ENCODE measurements around the gene PBX1.

The PBX1 gene

GRCh38 chr1:164658864-164659263 lies 99.9 kb downstream of the PBX1 start:
- Histone ChIP-seq H3K36me3 (ENCODE audit: control insufficient read depth in 2 of 2, insufficient read depth in 1 of 2, low read length in 2 of 2) (no peaks in the 10 kb centered on the region), H3K4me3 (ENCODE audit: low read depth, low read length) (no peak overlapping the region), H3K27ac (ENCODE audit: extremely low read depth, low read depth, low read length) (no peak overlapping the region), H3K9me3 (ENCODE audit: control insufficient read depth, insufficient read depth, low read depth, low read length) (no peaks in the 10 kb centered on the region), H3K4me1 (ENCODE audit: control insufficient read depth, insufficient read depth, low read length) (no peaks in the 10 kb centered on the region; the same call in 1 of the 2 replicates)
- ChIA-PET POLR2A (no interaction called here), CTCF (no interaction called here)
- TF ChIP-seq ZNF2 (tag by site-specific recombination; IDR thresholded peaks at IDR 0.05) (no peak), IKZF3 (tag by site-specific recombination; IDR thresholded peaks at IDR 0.05) (0 out of 2 replicates have a peak, but pooled peaks have one; percentile 11), ZSCAN18 (tag by site-specific recombination; IDR thresholded peaks at IDR 0.05) (no peak), ZSCAN16 (tag by site-specific recombination; IDR thresholded peaks at IDR 0.05) (no peak), SALL2 (tag by site-specific recombination; IDR thresholded peaks at IDR 0.05; ENCODE audit: borderline replicate concordance) (no peak), MEIS1 (CRISPR knock-in tag; IDR thresholded peaks at IDR 0.05; ENCODE audit: borderline replicate concordance) (no peak), FEZF1 (tag by site-specific recombination; IDR thresholded peaks at IDR 0.05) (no peak)

DNA sequence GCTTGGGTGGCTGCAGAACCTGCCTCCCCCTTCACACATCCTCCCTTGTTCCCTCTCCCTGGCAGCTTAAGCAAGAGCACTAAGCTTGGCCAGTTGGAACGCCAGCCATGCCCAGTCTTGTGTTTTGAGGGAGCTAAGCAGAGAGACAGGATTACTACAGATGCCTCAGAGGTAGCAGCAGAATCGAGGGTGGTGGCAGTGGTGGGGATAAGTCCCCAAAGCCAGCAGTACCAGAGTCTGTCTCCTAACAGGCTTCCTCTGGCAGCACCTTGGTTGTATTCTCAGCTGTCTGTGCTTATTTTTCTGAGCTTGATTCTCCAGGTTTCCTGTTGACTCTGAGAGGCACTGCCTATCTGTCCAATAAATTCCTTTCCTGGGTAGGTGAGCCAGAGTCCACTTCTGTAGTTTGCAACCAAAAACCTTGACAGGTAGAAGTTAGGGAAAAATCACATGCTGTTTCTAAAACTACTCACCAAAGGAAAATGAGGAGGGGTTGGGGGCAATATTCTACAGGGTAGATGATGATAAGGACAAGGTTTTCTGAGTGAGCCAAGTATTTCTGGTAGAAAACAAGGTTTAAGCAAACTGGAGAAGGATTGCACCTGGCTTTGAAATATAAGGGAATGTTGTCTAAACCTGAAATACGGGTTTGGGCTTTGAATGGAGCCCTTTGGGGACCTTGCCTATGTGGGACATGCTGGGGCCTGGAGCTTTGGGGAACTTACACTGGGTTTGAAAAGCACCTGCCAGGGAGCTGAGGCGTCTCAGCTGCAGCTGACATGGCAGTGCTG lies 100.8 kb downstream of the PBX1 start:
- ChIA-PET POLR2A (no interaction called here), CTCF (interaction anchor here (0.9 to 1.1 kb wide), 3 partner anchors 14 to 413 kb away, joined by 3 to 4 read pairs (median 3); no protein-coding TSS in a partner anchor)
- Histone ChIP-seq H3K4me1 (ENCODE audit: control insufficient read depth, insufficient read depth, low read length) (no peaks in the 10 kb centered on the region; the same call in 1 of the 2 replicates), H3K9me3 (ENCODE audit: control insufficient read depth, insufficient read depth, low read depth, low read length) (no peaks in the 10 kb centered on the region), H3K27ac (ENCODE audit: extremely low read depth, low read depth, low read length) (no peak overlapping the region), H3K4me3 (ENCODE audit: low read depth, low read length) (no peak overlapping the region), H3K36me3 (ENCODE audit: control insufficient read depth in 2 of 2, insufficient read depth in 1 of 2, low read length in 2 of 2) (no peaks in the 10 kb centered on the region)
- TF ChIP-seq ZNF544 (tag by site-specific recombination; IDR thresholded peaks at IDR 0.05), result no peak
- TF ChIP-seq ZNF837 (tag by site-specific recombination; IDR thresholded peaks at IDR 0.05), result no peak
- no peak for TF ChIP-seq ZNF670 (tag by site-specific recombination; IDR thresholded peaks at IDR 0.05; ENCODE audit: low read depth)
- TF ChIP-seq ZNF174 (tag by site-specific recombination; IDR thresholded peaks at IDR 0.05), result no peak
- no peak for TF ChIP-seq ZNF777 (tag by site-specific recombination; IDR thresholded peaks at IDR 0.05; ENCODE audit: borderline replicate concordance)
- no peak for TF ChIP-seq ZNF248 (tag by site-specific recombination; IDR thresholded peaks at IDR 0.05)
- TF ChIP-seq, protein P1, sequence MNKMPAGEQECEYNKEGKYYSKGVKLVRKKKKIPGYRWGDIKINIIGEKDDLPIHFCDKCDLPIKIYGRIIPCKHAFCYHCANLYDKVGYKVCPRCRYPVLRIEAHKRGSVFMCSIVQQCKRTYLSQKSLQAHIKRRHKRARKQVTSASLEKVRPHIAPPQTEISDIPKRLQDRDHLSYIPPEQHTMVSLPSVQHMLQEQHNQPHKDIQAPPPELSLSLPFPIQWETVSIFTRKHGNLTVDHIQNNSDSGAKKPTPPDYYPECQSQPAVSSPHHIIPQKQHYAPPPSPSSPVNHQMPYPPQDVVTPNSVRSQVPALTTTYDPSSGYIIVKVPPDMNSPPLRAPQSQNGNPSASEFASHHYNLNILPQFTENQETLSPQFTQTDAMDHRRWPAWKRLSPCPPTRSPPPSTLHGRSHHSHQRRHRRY (tag by site-specific recombination; IDR thresholded peaks at IDR 0.05), result no peak
- no peak for TF ChIP-seq KLF7 (tag by site-specific recombination; IDR thresholded peaks at IDR 0.05; ENCODE audit: borderline replicate concordance)
- TF ChIP-seq, protein P2, sequence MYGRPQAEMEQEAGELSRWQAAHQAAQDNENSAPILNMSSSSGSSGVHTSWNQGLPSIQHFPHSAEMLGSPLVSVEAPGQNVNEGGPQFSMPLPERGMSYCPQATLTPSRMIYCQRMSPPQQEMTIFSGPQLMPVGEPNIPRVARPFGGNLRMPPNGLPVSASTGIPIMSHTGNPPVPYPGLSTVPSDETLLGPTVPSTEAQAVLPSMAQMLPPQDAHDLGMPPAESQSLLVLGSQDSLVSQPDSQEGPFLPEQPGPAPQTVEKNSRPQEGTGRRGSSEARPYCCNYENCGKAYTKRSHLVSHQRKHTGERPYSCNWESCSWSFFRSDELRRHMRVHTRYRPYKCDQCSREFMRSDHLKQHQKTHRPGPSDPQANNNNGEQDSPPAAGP (tag by site-specific recombination; IDR thresholded peaks at IDR 0.05), result no peak
- TF ChIP-seq ZNF175 (tag by site-specific recombination; IDR thresholded peaks at IDR 0.05), result no peak
- TF ChIP-seq ZFHX2 (tag by site-specific recombination; conservative IDR thresholded peaks at IDR 0.05), result no peak
- no peak for TF ChIP-seq KLF8 (tag by site-specific recombination; IDR thresholded peaks at IDR 0.05)
- no peak for TF ChIP-seq ZNF121 (tag by site-specific recombination; IDR thresholded peaks at IDR 0.05)
- TF ChIP-seq MYNN (tag by site-specific recombination; IDR thresholded peaks at IDR 0.05; ENCODE audit: borderline replicate concordance), result no peak
- TF ChIP-seq ZNF585B (tag by site-specific recombination; IDR thresholded peaks at IDR 0.05), result no peak
- TF ChIP-seq, protein P3, sequence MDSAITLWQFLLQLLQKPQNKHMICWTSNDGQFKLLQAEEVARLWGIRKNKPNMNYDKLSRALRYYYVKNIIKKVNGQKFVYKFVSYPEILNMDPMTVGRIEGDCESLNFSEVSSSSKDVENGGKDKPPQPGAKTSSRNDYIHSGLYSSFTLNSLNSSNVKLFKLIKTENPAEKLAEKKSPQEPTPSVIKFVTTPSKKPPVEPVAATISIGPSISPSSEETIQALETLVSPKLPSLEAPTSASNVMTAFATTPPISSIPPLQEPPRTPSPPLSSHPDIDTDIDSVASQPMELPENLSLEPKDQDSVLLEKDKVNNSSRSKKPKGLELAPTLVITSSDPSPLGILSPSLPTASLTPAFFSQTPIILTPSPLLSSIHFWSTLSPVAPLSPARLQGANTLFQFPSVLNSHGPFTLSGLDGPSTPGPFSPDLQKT (IDR thresholded peaks at IDR 0.05; ENCODE audit: borderline replicate concordance, low read depth, low read length), result no peak
- TF ChIP-seq YY1 (tag by site-specific recombination; IDR thresholded peaks at IDR 0.05), result no peak
- TF ChIP-seq MEIS1 (CRISPR knock-in tag; IDR thresholded peaks at IDR 0.05; ENCODE audit: borderline replicate concordance), result no peak
- no peak for TF ChIP-seq ZNF18 (tag by site-specific recombination; IDR thresholded peaks at IDR 0.05)
